GM18498 (cell line): ENCODE measurements around the gene ADNP.
"Not testable (repeated sequence)": the region's sequence is repeated elsewhere in the genome, so short reads cannot be mapped to it uniquely, and the experiment has no call there.

Experiments used
- ATAC-seq: cut with Tn5 transposase; IDR thresholded peaks from one replicate; pipeline ENCODE4 v1.9.1; 2021; ENCODE audit warnings: mild to moderate bottlenecking, moderate library complexity; ENCODE audit not compliant: unreplicated experiment

The ADNP gene

DNA sequence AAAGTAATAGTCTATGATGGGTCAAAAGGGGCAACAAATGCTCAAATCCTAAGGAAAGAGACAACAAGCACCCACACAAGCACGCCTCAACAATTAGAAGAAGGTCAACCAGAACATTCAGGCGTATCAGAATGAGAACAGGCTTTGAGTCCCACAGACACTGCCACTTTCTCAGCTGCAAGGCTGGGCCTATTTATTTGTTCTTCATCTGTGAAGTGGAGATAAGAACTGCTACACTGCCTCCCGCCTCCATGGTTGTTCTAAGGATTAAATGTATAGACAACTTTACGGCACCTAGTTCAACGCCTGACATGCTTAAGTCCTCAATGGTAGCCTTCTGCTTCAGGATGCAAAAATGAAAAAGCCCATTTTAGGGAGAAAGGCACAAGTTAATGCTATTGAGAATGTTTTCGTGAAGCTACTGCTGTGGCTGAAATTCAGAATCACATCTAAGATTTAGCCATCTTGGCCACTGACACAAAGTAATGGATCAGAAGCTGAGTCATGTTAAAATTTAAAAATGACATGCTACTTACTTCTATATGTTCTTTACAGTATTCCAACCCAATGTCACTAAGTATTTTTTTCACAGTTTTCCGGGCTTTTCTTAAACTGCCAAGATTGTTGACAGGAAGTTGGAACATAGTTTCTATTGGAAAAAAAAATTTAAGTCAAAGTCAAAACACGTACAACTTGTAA, 27.7 kb downstream of the ADNP start:
- no peak for ATAC-seq

DNA sequence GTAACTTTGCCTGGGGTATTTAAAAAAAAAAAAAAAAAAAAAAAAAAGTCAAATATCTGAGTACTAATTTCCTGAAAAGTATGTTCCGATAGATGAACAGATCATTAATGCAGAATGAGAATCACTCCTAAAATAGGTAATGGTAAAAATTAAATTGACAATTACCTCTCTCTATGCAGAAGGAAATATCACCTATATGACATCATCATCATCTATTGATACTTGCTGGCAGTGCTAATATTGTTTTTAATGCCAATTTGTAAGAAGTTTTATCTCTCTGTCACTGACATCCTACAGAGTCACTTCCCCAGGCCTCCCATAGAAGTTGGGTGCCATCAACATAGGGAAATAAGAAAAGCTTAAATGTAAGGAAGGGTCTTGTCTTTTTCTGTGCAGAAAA, 29.9 kb downstream of the ADNP start:
- no peak for ATAC-seq

DNA sequence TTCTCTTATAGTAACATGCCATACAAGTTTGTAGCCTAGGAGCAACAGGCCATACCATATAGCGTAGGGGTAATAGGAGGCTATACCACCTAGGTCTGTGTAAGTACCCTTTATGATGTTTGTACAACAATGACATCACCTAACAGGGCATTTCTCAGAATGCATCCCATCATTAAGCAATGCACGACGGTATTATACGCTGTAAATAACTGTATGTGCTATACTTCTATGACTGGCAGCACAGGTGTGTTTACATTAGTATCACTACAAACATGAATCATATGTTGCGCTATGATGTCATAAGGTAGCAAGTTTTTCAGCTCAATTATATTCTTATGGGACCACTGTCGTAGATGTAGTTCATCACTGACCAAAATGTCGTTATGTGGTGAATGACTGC, 31.0 kb downstream of the ADNP start:
- ATAC-seq = no peak

DNA sequence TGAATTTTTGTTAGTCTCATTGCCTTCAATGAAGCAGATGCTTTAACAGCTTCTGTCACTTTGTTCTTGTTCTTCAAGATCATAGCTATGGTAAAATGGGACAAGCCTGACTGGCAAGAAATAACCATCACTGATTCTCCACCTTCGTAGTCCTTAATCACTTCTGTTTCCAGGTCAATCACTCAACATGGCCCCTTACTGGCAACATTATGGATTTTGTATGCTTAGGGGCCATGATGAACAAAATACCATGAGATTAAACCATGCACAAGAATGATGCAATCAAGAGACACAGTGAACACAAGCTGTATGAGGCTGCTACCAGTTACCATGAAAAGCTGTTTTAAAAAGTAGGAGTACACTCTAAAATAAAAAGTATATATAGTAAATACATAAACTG, 32.8 kb downstream of the ADNP start:
- ATAC-seq = no peak

DNA sequence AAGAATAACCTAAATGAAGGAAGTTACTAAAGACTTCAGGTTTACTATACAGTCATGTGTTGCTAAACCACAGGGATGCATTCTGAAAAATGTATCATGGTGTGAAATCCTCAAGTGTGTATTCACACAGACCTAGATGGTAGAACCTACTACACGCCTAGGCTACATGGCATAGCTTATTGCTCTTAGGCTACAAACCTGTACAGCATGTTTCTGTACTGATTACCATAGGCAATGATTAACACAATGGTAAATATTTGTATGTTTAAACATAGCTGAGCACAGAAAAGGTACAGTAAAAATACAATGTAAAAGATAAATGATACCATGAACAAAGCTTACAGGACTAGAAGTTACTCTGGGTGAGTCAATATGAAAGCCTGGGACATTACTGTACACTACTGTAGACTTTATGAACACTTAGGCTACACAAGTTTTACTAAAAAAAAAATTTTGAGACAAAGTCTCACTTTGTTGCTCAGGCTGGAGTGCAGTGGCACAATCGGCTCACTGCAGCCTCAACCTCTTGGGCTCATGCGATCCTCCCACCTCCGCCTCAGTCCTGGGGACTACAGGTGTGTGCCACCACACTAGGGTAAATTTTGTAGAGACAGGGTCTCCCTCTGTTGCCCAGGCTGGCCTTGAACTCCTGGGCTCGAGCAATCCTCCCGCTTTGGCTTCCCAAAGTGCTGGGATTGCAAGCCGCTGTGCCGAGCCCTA, 36.0 kb downstream of the ADNP start:
- ATAC-seq = no peak

DNA sequence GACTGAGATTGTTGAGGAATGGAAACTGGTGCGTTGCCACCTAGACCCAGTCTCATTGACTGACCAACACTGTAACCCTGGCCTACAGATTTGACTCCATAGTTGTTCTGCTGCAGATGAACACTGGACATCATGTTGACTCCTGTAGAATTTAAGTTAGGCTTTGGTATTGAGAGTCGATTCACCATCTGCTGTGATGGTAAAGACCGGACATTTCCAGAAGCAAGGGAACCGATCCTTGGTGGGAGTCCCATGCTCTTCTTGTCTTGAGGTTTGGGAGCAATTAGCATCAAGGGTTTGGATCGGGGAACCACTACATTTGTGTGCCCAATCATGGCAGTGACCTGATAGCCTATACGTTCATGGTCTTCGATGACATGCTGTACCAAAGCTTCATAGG, 37.6 kb downstream of the ADNP start:
- ATAC-seq = no peak

DNA sequence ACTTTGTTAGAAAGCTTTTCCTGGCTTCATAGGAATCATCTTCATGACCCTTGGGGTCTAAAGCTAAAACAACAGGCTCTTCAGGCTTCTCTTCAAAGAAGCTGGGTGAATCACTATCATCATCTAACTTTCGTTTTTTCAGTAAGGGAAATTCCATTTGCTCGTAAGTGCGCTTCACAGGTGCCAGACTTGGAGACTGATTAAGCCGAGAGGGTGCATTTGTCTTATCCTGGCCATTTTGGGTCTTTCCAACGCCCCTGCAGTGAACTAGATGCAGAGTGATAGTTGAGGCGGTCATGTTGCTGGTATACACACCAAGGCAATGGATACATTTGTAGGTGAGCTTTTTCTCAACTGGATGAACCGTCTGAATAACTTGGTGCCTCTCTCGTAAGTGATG, 38.8 kb downstream of the ADNP start:
- no peak for ATAC-seq

DNA sequence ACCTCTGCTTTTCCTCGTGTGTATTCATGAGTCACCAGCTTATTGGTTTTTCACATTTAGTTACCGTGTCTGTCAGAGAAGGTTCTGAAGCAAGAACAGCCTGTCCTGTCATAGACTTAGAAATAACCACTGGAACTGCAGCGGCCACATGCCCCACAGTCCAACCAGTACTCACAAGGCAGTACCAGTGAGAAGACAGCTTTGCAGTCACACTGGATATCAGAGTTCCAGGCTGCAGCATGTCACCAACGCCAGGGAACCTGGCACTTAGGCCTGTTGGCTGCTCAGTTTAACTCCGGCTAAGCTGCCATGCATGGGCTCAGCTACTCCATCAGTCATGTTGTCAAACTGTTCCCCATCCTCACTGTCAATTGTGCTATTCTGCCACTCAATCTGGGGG, 40.1 kb downstream of the ADNP start:
- ATAC-seq = no peak

DNA sequence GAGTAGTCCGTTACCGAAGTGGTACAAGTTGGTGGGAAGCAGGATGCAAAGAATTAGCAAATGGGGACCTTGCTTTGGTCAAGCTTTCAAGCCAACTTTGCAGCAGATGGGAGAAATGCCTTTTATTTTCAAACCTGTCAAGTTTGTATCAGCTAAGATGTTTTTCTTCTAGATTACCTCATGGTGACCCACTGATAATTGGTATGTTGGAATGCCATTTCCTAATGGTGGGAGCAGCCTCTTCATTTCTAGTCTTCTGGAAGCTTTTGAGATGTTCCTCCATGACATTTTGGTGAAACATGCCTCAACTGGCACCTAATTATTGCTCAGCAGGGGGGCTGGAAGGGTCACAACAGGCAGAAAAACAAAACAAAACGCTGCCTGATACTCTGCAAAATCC, 43.7 kb downstream of the ADNP start:
- ATAC-seq = no peak

DNA sequence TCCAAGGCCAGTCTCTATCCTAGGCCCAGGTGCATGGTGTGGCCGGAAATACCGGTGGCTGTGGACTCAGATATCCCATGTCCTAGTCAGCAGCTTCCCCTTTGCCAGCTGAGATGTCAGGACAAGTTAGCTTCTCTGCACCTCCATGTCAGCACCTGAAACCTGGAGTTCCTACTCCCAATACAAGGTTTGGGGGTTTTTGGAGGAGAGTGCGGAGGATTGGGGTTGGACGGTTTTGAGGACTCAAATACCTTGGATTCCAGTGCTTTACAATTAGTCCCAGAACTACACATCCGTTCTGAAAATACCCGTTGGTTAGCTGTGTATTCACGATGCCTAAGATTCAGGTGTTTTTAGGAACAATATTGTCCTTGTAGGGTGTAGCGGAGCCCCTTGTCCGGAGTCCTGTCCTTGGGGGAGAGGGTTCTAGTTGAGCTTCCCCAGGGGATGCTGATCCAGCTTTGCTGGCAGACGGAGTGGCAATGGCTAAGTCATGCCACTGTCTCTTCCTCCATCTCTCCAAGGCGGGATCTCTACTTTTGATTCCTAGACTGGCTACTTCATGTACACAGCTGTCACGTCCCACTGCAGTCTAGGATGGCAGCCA, 45.0 kb downstream of the ADNP start:
- no peak for ATAC-seq

DNA sequence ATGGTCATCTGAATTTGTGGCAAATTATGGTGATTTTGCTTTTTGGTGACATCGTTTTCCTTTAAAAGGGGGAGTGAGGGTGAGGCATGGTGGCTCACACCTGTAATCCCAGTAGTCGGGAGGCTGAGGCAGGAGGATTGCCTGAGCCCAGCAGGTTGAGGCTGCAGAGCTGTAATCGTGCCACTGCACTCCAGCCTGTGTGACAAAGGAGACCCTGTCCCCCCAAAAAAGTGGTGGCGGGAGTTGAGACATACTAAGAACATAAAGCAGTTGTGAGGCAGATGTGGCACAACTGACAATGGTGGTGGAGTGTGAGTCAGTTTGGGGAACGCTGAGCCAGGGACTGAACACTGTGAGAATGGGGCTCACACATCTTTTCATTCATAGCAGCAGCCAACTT, 45.5 kb downstream of the ADNP start:
- no peak for ATAC-seq

DNA sequence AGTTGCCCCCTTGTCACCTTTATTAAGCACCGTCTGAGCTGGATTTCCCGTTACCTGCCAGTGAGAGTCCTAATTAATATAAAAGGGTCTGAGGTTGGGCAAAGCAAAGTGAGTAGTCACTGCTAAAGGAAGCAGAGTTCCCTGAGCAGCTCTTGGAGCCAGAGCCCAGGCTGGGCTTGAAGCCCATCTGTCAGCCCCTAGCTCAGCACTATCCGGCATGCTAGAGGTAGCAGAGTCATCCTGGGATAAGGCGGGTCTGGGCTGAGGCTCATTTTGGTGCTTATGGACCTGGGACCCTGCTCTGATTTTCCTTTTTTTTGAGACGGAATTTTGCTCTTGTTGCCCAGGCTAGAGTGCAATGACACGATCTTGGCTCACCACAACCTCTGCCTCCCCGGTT, 46.2 kb downstream of the ADNP start:
- no peak for ATAC-seq

DNA sequence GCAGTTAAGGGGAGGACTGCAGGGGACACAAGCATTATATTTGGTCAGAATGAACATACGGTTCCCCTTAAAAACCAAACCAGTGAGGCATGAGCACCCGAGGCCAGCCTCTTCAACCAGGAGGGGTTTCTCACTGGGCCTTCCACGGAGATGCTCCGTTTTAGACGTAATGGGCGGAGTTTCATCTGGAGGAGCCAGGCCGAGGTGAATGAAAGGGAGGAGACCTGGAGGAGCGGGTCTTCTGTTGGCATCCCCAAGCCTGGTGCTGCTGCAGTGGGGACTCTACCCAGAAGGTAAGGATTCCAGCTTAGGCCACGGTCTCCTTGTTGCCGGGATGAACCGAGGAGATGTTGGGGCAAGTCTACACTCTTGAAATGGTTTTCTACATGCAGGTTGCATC, 47.4 kb downstream of the ADNP start:
- no peak for ATAC-seq

DNA sequence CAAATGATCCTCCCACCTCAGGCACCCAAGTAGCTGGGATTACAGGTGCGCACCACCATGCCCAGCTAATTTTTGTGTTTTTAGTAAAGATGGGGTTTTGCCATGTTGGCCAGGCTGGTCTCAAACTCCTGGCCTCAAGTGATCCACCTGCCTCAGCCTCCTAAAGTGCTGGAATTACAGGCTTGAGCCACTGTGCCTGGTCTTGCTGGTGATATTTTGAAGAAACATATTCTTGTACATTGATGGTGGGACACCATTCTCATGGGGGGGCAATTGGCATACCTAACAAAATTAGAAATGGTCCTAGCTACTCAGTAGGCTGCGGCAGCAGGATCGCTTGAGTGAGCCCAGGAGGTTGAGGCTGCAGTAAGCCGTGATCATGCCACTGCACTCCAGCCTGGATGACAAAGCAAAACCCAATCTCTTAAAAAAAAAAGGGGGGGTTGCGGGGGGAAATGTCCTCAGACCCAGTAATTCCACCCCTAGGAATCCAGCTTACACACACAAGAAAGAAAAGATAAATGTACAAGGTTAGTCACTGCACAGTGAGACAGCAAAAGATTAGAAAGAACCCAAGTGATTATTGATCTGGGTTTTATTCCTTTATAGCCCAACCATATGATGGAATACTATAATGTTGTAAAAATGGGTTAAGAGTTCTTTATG, 49.3 kb downstream of the ADNP start:
- not testable (repeated sequence) for ATAC-seq

DNA sequence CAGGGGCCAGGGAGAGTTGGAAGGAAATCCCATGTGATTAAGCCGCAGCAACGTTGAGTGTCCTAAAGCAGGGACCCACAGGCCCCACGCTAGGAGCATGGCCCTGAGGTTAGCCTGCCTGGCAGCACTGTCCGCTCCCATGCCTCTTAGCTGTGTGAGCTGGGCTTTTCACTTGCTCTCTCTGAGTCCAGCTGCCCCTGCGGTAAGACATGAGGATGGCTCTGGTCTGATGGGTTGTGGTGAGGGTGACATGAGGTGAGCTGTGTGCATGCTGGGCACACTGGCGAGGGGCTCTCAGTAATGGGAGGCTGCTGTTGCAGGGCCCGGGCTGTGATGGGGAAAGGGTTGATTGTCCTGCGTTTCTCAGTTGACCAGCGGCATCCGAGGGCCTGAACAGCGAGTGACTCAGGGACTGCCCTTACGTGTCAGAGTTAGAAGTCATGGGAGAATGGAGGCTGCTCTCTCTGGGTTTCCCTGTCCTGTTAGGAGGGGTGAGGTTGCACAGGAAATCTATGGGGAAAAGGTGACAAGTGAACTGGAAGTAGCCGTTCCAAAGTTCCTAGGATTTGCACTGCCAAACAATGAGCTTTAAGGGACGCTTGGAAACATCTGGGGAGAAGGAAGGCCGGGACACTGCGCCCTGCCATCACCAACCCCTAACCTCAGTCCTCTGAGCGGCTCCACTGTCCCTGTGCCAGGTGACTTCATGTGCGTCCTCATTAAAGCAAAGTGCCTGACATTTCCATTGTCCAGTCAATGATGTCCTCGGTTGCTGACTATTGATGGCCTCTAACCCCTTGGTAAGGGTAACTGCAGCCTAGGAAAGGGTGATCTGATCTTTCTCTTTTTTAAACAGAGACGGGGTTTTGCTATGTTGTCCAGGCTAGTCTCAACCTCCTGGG, 51.3 kb downstream of the ADNP start:
- ATAC-seq = no peak

DNA sequence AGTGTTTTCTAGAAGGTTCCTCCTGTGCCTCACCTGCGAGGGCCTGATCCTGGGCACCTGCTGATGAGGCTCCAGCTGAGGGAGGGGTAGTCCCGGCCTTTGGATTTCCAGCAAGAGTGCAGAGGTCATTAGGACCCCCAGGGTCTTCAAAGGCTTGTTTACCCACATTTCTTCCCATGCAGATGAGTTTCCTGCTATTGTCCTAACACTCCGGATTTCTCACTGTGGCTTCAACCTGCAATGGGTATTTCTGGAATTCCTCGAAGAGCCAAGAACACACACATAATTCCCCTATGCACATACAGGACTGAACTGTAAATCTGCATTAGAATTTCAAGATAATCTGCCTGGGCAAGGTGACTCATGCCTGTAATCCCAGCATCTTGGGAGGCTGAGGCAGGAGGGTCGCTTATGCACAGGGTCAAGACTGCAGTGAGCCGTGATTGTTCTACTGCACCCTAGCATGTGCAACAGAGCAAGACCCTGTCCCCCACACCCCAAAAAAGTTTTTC, 53.9 kb downstream of the ADNP start:
- ATAC-seq = no peak

DNA sequence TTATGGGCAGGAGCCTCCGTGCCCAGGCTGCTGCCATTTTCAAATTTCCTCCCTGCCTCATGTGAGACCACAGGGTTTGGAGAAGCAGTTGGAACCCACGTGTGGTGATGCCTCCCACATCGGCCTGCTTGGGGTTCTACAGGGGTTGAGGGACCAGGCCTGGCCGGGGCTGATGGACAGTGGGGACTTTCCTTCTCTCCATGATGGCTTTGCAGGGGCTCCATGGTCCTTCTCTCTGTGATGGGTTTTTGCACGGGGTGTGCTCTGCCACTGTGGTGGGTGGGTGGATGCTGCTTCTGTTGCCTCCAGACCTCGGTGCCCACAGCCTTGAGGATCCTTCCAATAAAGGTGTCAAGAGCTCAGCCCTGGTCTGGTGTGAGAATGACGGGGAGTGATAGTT, 54.4 kb downstream of the ADNP start:
- ATAC-seq = no peak

DNA sequence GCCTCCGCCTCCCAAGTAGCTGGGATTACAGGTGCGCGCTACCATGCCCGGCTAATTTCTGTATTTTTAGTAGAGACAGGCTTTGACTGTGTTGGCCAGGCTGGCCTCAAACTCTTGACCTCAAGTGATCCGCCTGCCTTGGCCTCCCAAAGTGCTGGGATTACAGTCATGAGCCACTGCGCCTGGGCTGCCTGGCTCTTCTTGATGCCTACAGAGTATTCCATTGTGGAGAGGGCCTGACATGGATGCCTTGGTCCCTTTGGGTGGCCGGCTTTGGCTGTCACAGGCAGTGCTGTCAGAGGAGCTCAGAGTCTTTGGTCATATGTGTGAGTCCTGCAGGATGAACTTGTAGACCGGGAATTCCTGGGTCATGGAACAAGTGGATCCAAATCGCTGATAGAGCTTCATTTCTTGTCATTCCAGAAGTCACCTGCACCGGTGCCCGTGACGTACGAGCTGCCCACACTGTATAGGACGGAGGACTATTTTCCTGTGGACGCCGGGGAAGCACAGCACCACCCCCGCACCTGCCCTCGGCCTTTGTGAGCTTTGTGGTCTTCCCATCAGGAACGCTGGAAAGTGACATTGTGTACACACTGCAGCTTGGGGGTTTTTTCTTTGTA, 55.1 kb downstream of the ADNP start:
- no peak for ATAC-seq

DNA sequence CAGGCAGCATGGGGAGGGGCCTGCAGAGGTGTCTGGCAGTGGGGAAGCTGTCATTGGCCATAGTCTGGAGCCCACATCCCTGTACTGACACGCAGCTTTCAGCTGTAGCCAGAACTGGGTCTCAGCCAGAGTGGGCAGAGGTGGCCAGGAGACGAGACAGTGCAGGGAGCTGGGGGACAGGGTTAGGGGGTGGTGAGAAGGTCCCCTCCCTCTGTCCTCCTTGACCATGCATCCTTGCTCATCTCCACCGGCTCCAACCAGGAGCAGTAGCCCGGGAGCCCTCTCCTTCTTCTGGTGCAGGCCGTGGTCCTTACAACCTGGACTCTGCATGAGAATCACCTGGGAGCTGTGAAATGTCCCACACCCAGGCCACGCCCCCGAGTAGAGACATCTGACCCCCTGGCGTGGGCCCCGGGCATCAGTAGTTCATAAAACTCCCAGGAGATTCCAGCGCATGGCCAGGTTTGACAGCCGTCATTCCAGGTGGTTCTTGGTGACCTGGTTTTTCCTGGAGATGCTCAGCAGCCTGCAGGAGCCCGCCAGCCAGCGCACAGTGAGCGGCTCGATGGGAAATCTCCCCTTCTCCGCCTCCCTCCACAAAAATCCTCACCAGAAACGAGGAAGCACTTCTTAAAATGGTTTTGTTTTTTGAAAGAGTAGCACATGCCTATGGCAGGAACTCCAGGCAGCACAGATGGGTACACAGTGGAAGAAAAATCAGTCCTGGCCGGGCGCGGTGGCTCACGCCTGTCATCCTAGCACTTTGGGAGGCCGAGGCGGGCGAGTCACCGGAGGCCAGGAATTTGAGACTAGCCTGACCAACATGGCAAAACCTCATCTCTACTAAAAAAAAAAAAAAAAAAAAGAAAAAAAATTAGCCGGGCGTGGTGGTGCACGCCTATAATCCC, 56.2 kb downstream of the ADNP start:
- ATAC-seq = no peak
